ENCODE results near the gene NAP1L1. TPM values are rescaled to one million over a fixed set of nuclear protein-coding genes. Genes with fewer than 3 reads are reported as not detected.

Gene NAP1L1
- total and polyA plus RNA-seq, 2 experiments from 2014 or later: 658 to 996 TPM

DNA sequence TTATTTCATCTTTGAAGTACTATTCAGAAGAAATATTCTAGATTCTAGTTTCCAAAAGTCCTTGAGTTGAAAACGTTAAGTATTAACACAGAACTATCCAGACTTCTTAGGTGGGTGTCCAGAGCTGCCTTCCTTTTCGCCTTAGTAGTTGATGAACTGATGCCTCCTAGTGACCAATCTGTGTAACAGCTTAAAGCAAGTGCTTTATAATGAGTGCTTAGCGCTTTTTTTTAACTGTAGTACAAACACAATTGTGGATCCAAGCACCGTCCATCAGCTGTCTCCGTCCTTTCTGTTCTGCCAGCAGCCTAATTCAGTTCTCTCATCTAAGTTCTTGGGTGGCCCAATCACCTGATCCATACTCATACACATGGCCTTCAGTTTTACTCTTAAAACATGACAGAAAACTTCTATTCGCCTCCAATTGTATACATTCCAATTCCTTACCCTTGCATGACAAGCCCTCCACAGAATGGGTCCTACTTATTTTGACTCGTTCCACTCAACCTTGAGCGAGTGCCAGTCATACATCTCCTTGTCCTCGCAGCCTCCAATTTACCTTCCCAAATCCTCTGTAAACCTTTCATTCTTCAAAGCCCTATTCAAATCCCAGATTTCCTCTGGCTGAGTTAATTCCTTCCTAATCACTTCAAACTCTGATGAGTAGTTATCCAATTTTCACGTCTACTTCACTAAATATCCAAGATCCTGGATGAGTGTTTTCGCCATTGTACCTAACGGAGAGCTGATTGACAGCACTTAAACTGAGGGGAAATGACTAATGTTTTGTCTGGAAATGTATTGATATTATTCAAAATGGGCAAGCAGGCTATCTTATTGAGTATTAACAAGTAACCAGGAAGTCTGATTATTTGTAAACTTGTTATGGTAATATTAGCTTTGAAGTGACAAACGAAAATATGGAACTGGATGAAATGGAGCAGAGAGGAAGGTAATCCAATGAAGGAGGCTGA, 47.1 kb downstream of the NAP1L1 start (continued):
- TF ChIP-seq, protein P1, sequence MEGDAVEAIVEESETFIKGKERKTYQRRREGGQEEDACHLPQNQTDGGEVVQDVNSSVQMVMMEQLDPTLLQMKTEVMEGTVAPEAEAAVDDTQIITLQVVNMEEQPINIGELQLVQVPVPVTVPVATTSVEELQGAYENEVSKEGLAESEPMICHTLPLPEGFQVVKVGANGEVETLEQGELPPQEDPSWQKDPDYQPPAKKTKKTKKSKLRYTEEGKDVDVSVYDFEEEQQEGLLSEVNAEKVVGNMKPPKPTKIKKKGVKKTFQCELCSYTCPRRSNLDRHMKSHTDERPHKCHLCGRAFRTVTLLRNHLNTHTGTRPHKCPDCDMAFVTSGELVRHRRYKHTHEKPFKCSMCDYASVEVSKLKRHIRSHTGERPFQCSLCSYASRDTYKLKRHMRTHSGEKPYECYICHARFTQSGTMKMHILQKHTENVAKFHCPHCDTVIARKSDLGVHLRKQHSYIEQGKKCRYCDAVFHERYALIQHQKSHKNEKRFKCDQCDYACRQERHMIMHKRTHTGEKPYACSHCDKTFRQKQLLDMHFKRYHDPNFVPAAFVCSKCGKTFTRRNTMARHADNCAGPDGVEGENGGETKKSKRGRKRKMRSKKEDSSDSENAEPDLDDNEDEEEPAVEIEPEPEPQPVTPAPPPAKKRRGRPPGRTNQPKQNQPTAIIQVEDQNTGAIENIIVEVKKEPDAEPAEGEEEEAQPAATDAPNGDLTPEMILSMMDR (conservative IDR thresholded peaks at IDR 0.05; ENCODE audit: low read depth in 2 of 2): peak; percentile 88 to 95
- TF ChIP-seq ETS1 (IDR thresholded peaks at IDR 0.05) (no peak), JUNB (IDR thresholded peaks at IDR 0.05; ENCODE audit: unreplicated experiment) (no peak), NANOG (IDR thresholded peaks at IDR 0.05; ENCODE audit: borderline replicate concordance) (no peak), ZNF114 (CRISPR knock-in tag; IDR thresholded peaks at IDR 0.05) (no peak)

DNA sequence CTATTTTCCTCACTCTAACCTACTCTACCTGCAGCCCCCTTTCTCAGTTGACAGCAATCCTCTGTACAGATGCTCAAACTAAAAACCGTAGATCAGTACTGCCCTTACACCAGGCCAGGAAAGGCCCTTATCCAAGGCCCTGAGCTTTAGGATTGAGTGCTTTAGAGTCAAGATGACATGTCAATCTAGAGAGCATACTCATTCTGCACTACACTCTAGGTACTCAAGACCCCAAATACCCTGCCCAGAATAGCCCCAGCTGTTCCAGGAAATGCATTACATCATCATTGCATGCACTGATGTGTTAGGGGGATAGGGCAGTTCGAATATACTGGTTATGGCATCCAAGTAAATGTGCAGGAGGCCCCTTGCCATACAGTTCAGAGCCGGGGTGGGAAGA, 49.4 kb downstream of the NAP1L1 start:
- Histone ChIP-seq H3K27ac (ENCODE audit: low read depth) (no peak overlapping the region), H4K20me1 (replicated peaks; ENCODE audit: insufficient read depth) (no peaks in the 10 kb centered on the region), H3F3A (replicated peaks; ENCODE audit: low read depth) (peaks cover 5% of the 10 kb centered on the region; the same call in 1 of the 2 replicates), H3K79me2 (replicated peaks; ENCODE audit: insufficient read depth) (peaks cover 3% of the 10 kb centered on the region), H2AFZ (no peak overlapping the region), H3K27me3 (ENCODE audit: insufficient read depth) (peaks cover 7% of the 10 kb centered on the region), H3K4me2 (no peak overlapping the region), H3K36me3 (ENCODE audit: insufficient read depth) (no peaks in the 10 kb centered on the region), H3K4me3 (no peak overlapping the region), H3K4me1 (ENCODE audit: insufficient read depth) (peaks cover 37% of the 10 kb centered on the region), H3K9me2 (ENCODE audit: insufficient read depth) (no peaks in the 10 kb centered on the region)
- Mint-ChIP-seq H3K36me3 (ENCODE audit: low read depth) (no peaks in the 10 kb centered on the region; the same call in 1 of the 3 replicates), H3K4me3 (no peak overlapping the region), H3K27ac (no peak overlapping the region), H3K9me3 (no peaks in the 10 kb centered on the region), H3K4me1 (peaks cover 45% of the 10 kb centered on the region), H3K27me3 (ENCODE audit: insufficient read depth, low read depth, poor library complexity) (peaks cover 12% of the 10 kb centered on the region)
- TF ChIP-seq CREB1 (CRISPR knock-in tag; IDR thresholded peaks at IDR 0.05; ENCODE audit: low read depth): no peak
- no peak for TF ChIP-seq STAT1 (IDR thresholded peaks at IDR 0.05; ENCODE audit: unreplicated experiment)
- no peak for TF ChIP-seq ZNF114 (CRISPR knock-in tag; IDR thresholded peaks at IDR 0.05)
- TF ChIP-seq ETS1 (IDR thresholded peaks at IDR 0.05): no peak
- no peak for TF ChIP-seq NANOG (IDR thresholded peaks at IDR 0.05; ENCODE audit: borderline replicate concordance)
- DNase-seq (ENCODE audit: low spot score): no peak
- no peak for ATAC-seq
